Left lung (tissue), 10 donors: Measurements from ENCODE around the gene OCA2. TPM values are rescaled to one million over a fixed set of nuclear protein-coding genes. Genes with fewer than 3 reads are reported as not detected.

Source experiments
- ATAC-seq: fragments of 200-7000 bp; cut with Tn5 transposase; one replicate; pipeline ENCODE4 v1.9.1; 2020; ENCODE audit warnings: moderate library complexity
- DNase-seq, 4 donors: peaks; one replicate each; pipeline ENCODE4 v3.0.0-alpha.2; 2013 to 2020
- H3K27ac ChIP-seq, 2 donors: fragments of 200-600 bp; sonication (generic) in 1 of 2; one replicate each; pipeline versions ENCODE4 v1.5.0 to v1.8.0; 2020 to 2021
- H3K27me3 ChIP-seq, 2 donors: fragments of 200-600 bp; sonication (generic) in 1 of 2; one replicate each; pipeline versions ENCODE4 v1.5.0 to v1.8.0; 2020 to 2021
- H3K36me3 ChIP-seq, 2 donors: fragments of 200-600 bp; sonication (generic) in 1 of 2; one replicate each; pipeline versions ENCODE4 v1.5.0 to v1.8.0; 2020 to 2021
- H3K4me1 ChIP-seq, 2 donors: fragments of 200-600 bp; one replicate each; pipeline ENCODE4 v1.8.0; 2021
- H3K4me3 ChIP-seq, 2 donors: fragments of 200-600 bp; sonication (generic) in 1 of 2; one replicate each; pipeline versions ENCODE4 v1.5.0 to v1.8.0; 2020 to 2021; ENCODE audit warnings: mild to moderate bottlenecking in 1 of 2
- H3K9me3 ChIP-seq, 2 donors: fragments of 200-600 bp; sonication (generic) in 1 of 2; one replicate each; pipeline versions ENCODE4 v1.5.0 to v1.8.0; 2020 to 2021
- intact Hi-C, 2 donors: fragments of 100-400 bp; cut with DNase I; formaldehyde crosslinking; loops; one replicate each; pipeline versions ENCODE4 v1.11.2 to v1.14.2; 2022
- polyA plus RNA-seq, 6 donors: library from polyadenylated mRNA; unstranded; fragments of 120-200 nt; gene quantifications; one replicate each; pipeline ENCODE4 v1.2.1, GENCODE V29; 2013; ENCODE audit not compliant: insufficient read length in 6 of 6
- total RNA-seq, 2 donors: library from RNA; stranded (reverse); fragmentation: NEBNext Ultra II Directional; extraction: Animal tissue kit (Norgen Biotek cat#: 25700); gene quantifications; one replicate each; pipeline ENCODE4 v1.2.1, GENCODE V29; 2021
- TF ChIP-seq, protein P1 (sequence below), 2 donors: fragments of 200-600 bp; sonication (generic) in 1 of 2; IDR thresholded peaks; one replicate each; pipeline versions ENCODE4 v1.5.0 to v1.8.0; 2021; ENCODE audit warnings: antibody characterized with exemption in 2 of 2
- donor health status: DM: no; HTN: yes; CAD: no.
- donor health status: DM: no; HTN: no; CAD: no.

OCA2 gene
- total and polyA plus RNA-seq, 8 donors: 0.81 to 21.7 (median 13.2) TPM

GRCh38 chr15:27817258-27817657 lies 281.9 kb downstream of the OCA2 start:
- no peak overlapping the region for H3K4me3 ChIP-seq

DNA sequence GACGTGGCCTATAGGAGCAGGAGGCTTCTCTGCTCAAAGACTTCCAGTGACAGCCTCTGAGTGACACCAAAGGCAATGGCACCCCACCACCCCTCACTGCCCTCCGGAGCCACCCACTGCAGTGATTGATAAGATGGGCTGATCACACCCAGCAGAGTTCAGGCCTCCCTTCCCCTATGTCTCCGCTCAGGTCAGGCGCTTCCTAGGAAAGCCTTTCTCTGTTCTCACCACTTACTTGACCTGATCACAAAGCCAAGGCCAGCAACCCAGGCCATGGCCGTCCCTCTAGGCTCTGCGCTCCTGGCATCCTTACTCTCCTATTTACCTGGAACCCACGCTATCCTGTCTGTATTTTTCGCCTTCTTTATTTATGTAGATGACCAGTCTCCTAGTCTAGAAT lies 282.3 kb downstream of the OCA2 start:
- no peak overlapping the region for H3K27ac ChIP-seq
- no peak overlapping the region for H3K4me3 ChIP-seq
- no peaks in the 10 kb centered on the region for H3K27me3 ChIP-seq
- TF ChIP-seq, protein P1, sequence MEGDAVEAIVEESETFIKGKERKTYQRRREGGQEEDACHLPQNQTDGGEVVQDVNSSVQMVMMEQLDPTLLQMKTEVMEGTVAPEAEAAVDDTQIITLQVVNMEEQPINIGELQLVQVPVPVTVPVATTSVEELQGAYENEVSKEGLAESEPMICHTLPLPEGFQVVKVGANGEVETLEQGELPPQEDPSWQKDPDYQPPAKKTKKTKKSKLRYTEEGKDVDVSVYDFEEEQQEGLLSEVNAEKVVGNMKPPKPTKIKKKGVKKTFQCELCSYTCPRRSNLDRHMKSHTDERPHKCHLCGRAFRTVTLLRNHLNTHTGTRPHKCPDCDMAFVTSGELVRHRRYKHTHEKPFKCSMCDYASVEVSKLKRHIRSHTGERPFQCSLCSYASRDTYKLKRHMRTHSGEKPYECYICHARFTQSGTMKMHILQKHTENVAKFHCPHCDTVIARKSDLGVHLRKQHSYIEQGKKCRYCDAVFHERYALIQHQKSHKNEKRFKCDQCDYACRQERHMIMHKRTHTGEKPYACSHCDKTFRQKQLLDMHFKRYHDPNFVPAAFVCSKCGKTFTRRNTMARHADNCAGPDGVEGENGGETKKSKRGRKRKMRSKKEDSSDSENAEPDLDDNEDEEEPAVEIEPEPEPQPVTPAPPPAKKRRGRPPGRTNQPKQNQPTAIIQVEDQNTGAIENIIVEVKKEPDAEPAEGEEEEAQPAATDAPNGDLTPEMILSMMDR (IDR thresholded peaks at IDR 0.05): no peak
- ATAC-seq (no peak), DNase-seq (no peak)
- no peaks in the 10 kb centered on the region for H3K4me1 ChIP-seq
- intact Hi-C loops: no loop called here
- H3K36me3 ChIP-seq: no peaks in the 10 kb centered on the region
- H3K9me3 ChIP-seq: peaks cover 0 to 21% of the 10 kb centered on the region in 2 donors

More at GRCh38 chr15:27817258-27817657, 281.9 kb downstream of the OCA2 start:
- intact Hi-C loops: no loop called here
- Histone ChIP-seq H3K9me3 (peaks cover 0 to 21% of the 10 kb centered on the region in 2 donors), H3K4me1 (no peaks in the 10 kb centered on the region), H3K27me3 (no peaks in the 10 kb centered on the region), H3K36me3 (no peaks in the 10 kb centered on the region), H3K27ac (no peak overlapping the region)
- ATAC-seq: no peak
- no peak for DNase-seq
- TF ChIP-seq, protein P1 (IDR thresholded peaks at IDR 0.05): no peak

DNA sequence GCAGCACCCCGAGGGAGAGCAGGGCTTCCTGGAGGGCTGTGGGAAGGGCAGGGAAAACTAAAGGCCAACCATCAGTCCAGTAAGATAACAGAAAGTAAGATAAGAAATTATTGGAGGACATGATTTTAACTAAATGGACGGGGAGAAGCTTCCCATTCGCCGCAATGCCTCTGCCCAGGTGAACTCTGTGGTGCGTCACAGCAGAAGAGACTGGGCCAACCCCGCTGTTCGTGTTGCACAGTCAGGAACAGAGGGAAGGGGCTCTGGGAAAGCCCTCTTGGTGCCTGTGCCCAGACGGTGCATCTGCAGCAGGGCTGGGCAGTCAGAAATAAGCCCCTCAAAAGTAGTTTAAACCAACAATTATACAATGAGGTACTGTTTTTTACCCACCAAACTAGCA lies 284.1 kb downstream of the OCA2 start:
- intact Hi-C loops: no loop called here
- ATAC-seq (no peak), DNase-seq (no peak)
- no peaks in the 10 kb centered on the region for H3K4me1 ChIP-seq
- H3K36me3 ChIP-seq: no peaks in the 10 kb centered on the region
- TF ChIP-seq, protein P1 (IDR thresholded peaks at IDR 0.05): no peak
- no peak overlapping the region for H3K4me3 ChIP-seq
- H3K27ac ChIP-seq: no peak overlapping the region
- peaks cover 0 to 21% of the 10 kb centered on the region in 2 donors for H3K9me3 ChIP-seq
- no peaks in the 10 kb centered on the region for H3K27me3 ChIP-seq

- ATAC-seq (no peak), DNase-seq (no peak)
- TF ChIP-seq, protein P1 (IDR thresholded peaks at IDR 0.05): no peak
- Histone ChIP-seq H3K4me1 (no peaks in the 10 kb centered on the region), H3K36me3 (no peaks in the 10 kb centered on the region), H3K27me3 (no peaks in the 10 kb centered on the region), H3K27ac (no peak overlapping the region), H3K9me3 (peaks cover 0 to 24% of the 10 kb centered on the region in 2 donors), H3K4me3 (no peak overlapping the region)
- intact Hi-C loops: no loop called here
These were observed 286.0 kb downstream of the OCA2 start for GRCh38 chr15:27813139-27813538.

DNA sequence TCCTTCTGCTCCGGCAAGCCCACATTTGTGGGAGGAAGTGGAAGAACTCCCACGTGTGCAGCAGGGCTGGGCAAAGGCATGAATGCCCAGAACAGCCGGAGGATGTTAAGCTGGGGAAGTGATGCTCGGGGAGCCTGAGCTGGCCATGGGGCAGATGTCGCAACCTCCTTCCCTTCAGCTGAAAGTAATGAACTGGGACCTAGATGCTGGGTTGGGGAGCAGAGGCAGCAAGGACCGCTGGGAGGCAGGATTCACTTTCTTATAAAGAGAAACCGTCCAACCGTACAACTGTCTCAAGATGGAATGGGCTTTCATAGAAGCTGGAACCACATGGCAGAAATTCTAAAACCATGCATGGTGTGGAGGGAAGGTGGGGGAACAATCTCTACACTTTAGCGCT lies 290.9 kb downstream of the OCA2 start:
- ATAC-seq (no peak), DNase-seq (no peak)
- TF ChIP-seq, protein P1 (IDR thresholded peaks at IDR 0.05): no peak
- no peak overlapping the region for H3K27ac ChIP-seq
- H3K4me1 ChIP-seq: no peaks in the 10 kb centered on the region
- peaks cover 0 to 40% of the 10 kb centered on the region in 2 donors for H3K9me3 ChIP-seq
- H3K27me3 ChIP-seq: no peaks in the 10 kb centered on the region
- no peak overlapping the region for H3K4me3 ChIP-seq
- no peaks in the 10 kb centered on the region for H3K36me3 ChIP-seq
- intact Hi-C loops: no loop called here
